SK-N-SH treated with all-trans-retinoic acid at 6 μM for 48 hours (cell line): Measurements from ENCODE around the gene MEIS1.

ENCODE experiments used
- ATAC-seq: fragments of 200-7000 bp; cut with Tn5 transposase; 3 replicates; pipeline ENCODE4 v1.9.1; 2020; ENCODE audit warnings: mild to moderate bottlenecking, moderate library complexity
- ARNTL ChIP-seq: fragments of 450-650 bp; formaldehyde crosslinking; IDR thresholded peaks from 2 replicates; pipeline ENCODE4 v1.5.0; 2020; ENCODE audit warnings: low read depth, mild to moderate bottlenecking, moderate library complexity, borderline replicate concordance
- BACH2 ChIP-seq: fragments of 250-450 bp; sonication (Bioruptor Pico); IDR thresholded peaks from 2 replicates; pipeline ENCODE4 v1.9.0; 2021; ENCODE audit warnings: mild to moderate bottlenecking, borderline replicate concordance
- ESRRG ChIP-seq: fragments of 250-450 bp; sonication (Bioruptor Pico); IDR thresholded peaks from 2 replicates; pipeline ENCODE4 v1.6.1; 2021; ENCODE audit warnings: mild to moderate bottlenecking
- GLIS3 ChIP-seq: fragments of 250-450 bp; sonication (Bioruptor Pico); IDR thresholded peaks from 2 replicates; pipeline ENCODE4 v1.5.0; 2020; ENCODE audit warnings: mild to moderate bottlenecking, moderate library complexity
- ISL1 ChIP-seq: fragments of 250-450 bp; sonication (Bioruptor Pico); IDR thresholded peaks from 2 replicates; pipeline ENCODE4 v2.1.2; 2022; ENCODE audit warnings: mild to moderate bottlenecking, moderate library complexity
- OSR1 ChIP-seq: fragments of 250-450 bp; sonication (Bioruptor Pico); IDR thresholded peaks from 2 replicates; pipeline ENCODE4 v1.8.0; 2022; ENCODE audit warnings: moderate library complexity, mild to moderate bottlenecking, inconsistent platforms
- PPARA ChIP-seq: fragments of 250-450 bp; sonication (Bioruptor Pico); IDR thresholded peaks from 2 replicates; pipeline ENCODE4 v1.5.0; 2020; ENCODE audit warnings: mild to moderate bottlenecking, borderline replicate concordance
- RARB ChIP-seq: fragments of 250-450 bp; sonication (Bioruptor Pico); IDR thresholded peaks from 2 replicates; pipeline ENCODE4 v1.8.0; 2021; ENCODE audit warnings: mild to moderate bottlenecking, moderate library complexity
- TCF4 ChIP-seq: fragments of 250-450 bp; sonication (Bioruptor Pico); IDR thresholded peaks from 2 replicates; pipeline ENCODE4 v1.8.0; 2021; ENCODE audit warnings: mild to moderate bottlenecking, moderate library complexity, borderline replicate concordance
- ZC3H10 ChIP-seq: fragments of 250-450 bp; sonication (Bioruptor Pico); IDR thresholded peaks from 2 replicates; pipeline ENCODE4 v1.5.1; 2021; ENCODE audit warnings: mild to moderate bottlenecking, moderate library complexity
- ZFP3 ChIP-seq: fragments of 250-450 bp; sonication (Bioruptor Pico); IDR thresholded peaks from 2 replicates; pipeline ENCODE4 v1.5.0; 2020; ENCODE audit warnings: mild to moderate bottlenecking, moderate library complexity
- ZFP30 ChIP-seq: fragments of 450-650 bp; formaldehyde crosslinking; IDR thresholded peaks from 2 replicates; pipeline ENCODE4 v1.5.0; 2022; ENCODE audit warnings: mild to moderate bottlenecking, moderate library complexity
- ZNF565 ChIP-seq: fragments of 450-650 bp; formaldehyde crosslinking; conservative IDR thresholded peaks from 2 replicates; pipeline ENCODE4 v1.5.0; 2020; ENCODE audit warnings: low read depth, mild to moderate bottlenecking, moderate library complexity
- ZNF70 ChIP-seq: fragments of 450-650 bp; formaldehyde crosslinking; IDR thresholded peaks from 2 replicates; pipeline ENCODE4 v1.5.0; 2020; ENCODE audit warnings: mild to moderate bottlenecking, moderate library complexity
- ZNF8 ChIP-seq: fragments of 450-650 bp; formaldehyde crosslinking; IDR thresholded peaks from 2 replicates; pipeline ENCODE4 v1.5.0; 2020; ENCODE audit warnings: mild to moderate bottlenecking, moderate library complexity
- TF ChIP-seq, protein P1 (sequence below): fragments of 250-450 bp; sonication (Bioruptor Pico); IDR thresholded peaks from 2 replicates; pipeline ENCODE4 v1.8.0; 2021; ENCODE audit warnings: low read depth, mild to moderate bottlenecking, moderate library complexity, borderline replicate concordance
- TF ChIP-seq, protein P2 (sequence below): fragments of 250-450 bp; sonication (Bioruptor Pico); IDR thresholded peaks from 2 replicates; pipeline ENCODE4 v1.5.0; 2020; ENCODE audit warnings: mild to moderate bottlenecking, moderate library complexity
- TF ChIP-seq, protein P3 (sequence below): fragments of 250-450 bp; sonication (Bioruptor Pico); IDR thresholded peaks from 2 replicates; pipeline ENCODE4 v1.5.1; 2020; ENCODE audit warnings: low read depth, mild to moderate bottlenecking, moderate library complexity
- TF ChIP-seq, protein P4 (sequence below): fragments of 250-450 bp; sonication (Bioruptor Pico); IDR thresholded peaks from 2 replicates; pipeline ENCODE4 v1.5.1; 2021; ENCODE audit warnings: mild to moderate bottlenecking, moderate library complexity
- TF ChIP-seq, protein P5 (sequence below): fragments of 250-450 bp; sonication (Bioruptor Pico); IDR thresholded peaks from 2 replicates; pipeline ENCODE4 v1.8.0; 2020; ENCODE audit warnings: mild to moderate bottlenecking, moderate library complexity, borderline replicate concordance

Gene MEIS1

DNA sequence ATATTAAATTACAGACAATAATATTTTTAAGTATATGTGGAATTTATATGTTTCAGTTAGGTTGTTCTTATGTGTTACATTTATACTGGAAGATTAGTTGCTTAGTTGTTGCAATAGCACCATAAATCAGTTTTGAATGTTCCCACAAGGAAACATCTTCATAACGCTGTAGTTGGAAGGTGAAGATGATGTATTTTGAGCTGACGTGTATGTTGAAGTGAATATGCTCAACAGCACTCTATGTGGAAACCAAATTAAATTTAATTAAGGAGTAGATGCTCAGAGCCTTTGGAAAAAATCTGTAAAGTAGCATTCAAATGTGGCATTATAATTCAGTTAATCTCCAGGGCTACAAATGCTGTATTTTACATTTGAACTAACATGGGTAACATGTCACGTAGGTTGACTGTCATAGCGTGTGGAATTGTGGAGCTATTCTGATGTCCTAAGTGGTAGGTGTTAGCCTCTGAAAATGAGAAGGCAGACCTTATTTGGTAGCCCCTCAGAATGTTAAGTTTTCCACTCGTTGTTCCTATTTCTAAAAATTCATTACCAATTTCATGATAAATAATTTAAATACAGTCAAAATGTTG is 88.5 kb downstream of the MEIS1 start:
- ATAC-seq = no peak
- TF ChIP-seq ZNF70 (CRISPR knock-in tag) (no peak), PPARA (CRISPR knock-in tag) (no peak), GLIS3 (CRISPR knock-in tag) (no peak), ESRRG (CRISPR knock-in tag) (no peak), ISL1 (CRISPR knock-in tag) (no peak)
- TF ChIP-seq, protein P1, sequence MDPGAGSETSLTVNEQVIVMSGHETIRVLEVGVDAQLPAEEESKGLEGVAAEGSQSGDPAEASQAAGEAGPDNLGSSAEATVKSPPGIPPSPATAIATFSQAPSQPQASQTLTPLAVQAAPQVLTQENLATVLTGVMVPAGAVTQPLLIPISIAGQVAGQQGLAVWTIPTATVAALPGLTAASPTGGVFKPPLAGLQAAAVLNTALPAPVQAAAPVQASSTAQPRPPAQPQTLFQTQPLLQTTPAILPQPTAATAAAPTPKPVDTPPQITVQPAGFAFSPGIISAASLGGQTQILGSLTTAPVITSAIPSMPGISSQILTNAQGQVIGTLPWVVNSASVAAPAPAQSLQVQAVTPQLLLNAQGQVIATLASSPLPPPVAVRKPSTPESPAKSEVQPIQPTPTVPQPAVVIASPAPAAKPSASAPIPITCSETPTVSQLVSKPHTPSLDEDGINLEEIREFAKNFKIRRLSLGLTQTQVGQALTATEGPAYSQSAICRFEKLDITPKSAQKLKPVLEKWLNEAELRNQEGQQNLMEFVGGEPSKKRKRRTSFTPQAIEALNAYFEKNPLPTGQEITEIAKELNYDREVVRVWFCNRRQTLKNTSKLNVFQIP = no peak
- TF ChIP-seq, protein P2, sequence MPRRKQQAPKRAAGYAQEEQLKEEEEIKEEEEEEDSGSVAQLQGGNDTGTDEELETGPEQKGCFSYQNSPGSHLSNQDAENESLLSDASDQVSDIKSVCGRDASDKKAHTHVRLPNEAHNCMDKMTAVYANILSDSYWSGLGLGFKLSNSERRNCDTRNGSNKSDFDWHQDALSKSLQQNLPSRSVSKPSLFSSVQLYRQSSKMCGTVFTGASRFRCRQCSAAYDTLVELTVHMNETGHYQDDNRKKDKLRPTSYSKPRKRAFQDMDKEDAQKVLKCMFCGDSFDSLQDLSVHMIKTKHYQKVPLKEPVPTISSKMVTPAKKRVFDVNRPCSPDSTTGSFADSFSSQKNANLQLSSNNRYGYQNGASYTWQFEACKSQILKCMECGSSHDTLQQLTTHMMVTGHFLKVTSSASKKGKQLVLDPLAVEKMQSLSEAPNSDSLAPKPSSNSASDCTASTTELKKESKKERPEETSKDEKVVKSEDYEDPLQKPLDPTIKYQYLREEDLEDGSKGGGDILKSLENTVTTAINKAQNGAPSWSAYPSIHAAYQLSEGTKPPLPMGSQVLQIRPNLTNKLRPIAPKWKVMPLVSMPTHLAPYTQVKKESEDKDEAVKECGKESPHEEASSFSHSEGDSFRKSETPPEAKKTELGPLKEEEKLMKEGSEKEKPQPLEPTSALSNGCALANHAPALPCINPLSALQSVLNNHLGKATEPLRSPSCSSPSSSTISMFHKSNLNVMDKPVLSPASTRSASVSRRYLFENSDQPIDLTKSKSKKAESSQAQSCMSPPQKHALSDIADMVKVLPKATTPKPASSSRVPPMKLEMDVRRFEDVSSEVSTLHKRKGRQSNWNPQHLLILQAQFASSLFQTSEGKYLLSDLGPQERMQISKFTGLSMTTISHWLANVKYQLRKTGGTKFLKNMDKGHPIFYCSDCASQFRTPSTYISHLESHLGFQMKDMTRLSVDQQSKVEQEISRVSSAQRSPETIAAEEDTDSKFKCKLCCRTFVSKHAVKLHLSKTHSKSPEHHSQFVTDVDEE (CRISPR knock-in tag) = no peak

DNA sequence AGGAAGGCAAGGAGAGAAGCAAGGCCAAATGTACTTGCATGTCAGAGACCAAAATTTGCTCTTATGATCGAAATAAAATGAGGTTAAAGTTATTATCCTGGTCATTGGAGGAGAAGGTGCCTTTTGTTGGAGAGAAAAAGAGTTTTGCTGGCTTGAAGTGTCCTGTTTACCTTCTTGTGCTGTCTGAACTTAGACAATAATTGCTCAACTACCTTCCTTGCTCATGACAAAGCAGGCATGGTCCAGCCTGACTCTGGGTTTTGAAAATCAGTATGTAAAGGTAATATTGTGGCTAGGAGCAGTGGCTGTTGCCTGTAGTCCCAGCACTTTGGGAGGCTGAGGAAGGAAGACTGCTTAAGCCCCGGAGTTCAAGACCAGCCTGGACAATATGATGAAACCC is 89.1 kb downstream of the MEIS1 start:
- no peak for ATAC-seq
- TF ChIP-seq, protein P3, sequence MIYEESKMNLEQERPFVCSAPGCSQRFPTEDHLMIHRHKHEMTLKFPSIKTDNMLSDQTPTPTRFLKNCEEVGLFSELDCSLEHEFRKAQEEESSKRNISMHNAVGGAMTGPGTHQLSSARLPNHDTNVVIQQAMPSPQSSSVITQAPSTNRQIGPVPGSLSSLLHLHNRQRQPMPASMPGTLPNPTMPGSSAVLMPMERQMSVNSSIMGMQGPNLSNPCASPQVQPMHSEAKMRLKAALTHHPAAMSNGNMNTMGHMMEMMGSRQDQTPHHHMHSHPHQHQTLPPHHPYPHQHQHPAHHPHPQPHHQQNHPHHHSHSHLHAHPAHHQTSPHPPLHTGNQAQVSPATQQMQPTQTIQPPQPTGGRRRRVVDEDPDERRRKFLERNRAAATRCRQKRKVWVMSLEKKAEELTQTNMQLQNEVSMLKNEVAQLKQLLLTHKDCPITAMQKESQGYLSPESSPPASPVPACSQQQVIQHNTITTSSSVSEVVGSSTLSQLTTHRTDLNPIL (CRISPR knock-in tag) = no peak
- no peak for TF ChIP-seq BACH2 (CRISPR knock-in tag)
- TF ChIP-seq TCF4 (CRISPR knock-in tag) = no peak
- no peak for TF ChIP-seq ARNTL
- TF ChIP-seq ZNF565 = no peak
- no peak for TF ChIP-seq RARB (CRISPR knock-in tag)
- no peak for TF ChIP-seq ZFP3 (CRISPR knock-in tag)
- no peak for TF ChIP-seq GLIS3 (CRISPR knock-in tag)
- TF ChIP-seq, protein P4, sequence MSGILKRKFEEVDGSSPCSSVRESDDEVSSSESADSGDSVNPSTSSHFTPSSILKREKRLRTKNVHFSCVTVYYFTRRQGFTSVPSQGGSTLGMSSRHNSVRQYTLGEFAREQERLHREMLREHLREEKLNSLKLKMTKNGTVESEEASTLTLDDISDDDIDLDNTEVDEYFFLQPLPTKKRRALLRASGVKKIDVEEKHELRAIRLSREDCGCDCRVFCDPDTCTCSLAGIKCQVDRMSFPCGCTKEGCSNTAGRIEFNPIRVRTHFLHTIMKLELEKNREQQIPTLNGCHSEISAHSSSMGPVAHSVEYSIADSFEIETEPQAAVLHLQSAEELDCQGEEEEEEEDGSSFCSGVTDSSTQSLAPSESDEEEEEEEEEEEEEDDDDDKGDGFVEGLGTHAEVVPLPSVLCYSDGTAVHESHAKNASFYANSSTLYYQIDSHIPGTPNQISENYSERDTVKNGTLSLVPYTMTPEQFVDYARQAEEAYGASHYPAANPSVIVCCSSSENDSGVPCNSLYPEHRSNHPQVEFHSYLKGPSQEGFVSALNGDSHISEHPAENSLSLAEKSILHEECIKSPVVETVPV (CRISPR knock-in tag) = no peak
- TF ChIP-seq, protein P1 = no peak
- TF ChIP-seq ZC3H10 (CRISPR knock-in tag) = no peak
- TF ChIP-seq, protein P5, sequence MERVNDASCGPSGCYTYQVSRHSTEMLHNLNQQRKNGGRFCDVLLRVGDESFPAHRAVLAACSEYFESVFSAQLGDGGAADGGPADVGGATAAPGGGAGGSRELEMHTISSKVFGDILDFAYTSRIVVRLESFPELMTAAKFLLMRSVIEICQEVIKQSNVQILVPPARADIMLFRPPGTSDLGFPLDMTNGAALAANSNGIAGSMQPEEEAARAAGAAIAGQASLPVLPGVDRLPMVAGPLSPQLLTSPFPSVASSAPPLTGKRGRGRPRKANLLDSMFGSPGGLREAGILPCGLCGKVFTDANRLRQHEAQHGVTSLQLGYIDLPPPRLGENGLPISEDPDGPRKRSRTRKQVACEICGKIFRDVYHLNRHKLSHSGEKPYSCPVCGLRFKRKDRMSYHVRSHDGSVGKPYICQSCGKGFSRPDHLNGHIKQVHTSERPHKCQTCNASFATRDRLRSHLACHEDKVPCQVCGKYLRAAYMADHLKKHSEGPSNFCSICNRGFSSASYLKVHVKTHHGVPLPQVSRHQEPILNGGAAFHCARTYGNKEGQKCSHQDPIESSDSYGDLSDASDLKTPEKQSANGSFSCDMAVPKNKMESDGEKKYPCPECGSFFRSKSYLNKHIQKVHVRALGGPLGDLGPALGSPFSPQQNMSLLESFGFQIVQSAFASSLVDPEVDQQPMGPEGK (CRISPR knock-in tag) = no peak
- no peak for TF ChIP-seq ESRRG (CRISPR knock-in tag)
- TF ChIP-seq ZNF70 (CRISPR knock-in tag) = no peak
- TF ChIP-seq ZNF8 (CRISPR knock-in tag) = no peak
- no peak for TF ChIP-seq OSR1 (CRISPR knock-in tag)
- no peak for TF ChIP-seq PPARA (CRISPR knock-in tag)
- no peak for TF ChIP-seq ISL1 (CRISPR knock-in tag)
- no peak for TF ChIP-seq ZFP30 (CRISPR knock-in tag)
